HepG2 (cell line): Measurements from ENCODE around the gene PSMB3. TPM values are rescaled to one million over a fixed set of nuclear protein-coding genes. Genes with fewer than 3 reads are reported as not detected.
A peak's percentile ranks its signal among the peaks of the same experiment; 100 is the strongest.

Experiments used
- AGO1 ChIP-seq: fragments of 200-400 bp; formaldehyde crosslinking; IDR thresholded peaks from 2 replicates; pipeline ENCODE4 v1.6.1; 2017; ENCODE audit warnings: mild to moderate bottlenecking, low read depth, low read length, moderate library complexity; ENCODE audit not compliant: poor library complexity, severe bottlenecking
- ATM ChIP-seq: fragments of 450-650 bp; IDR thresholded peaks from 2 replicates; pipeline ENCODE4 v1.7.1; 2017; ENCODE audit warnings: mild to moderate bottlenecking, borderline replicate concordance
- CBX5 ChIP-seq: sonication (generic); formaldehyde crosslinking; IDR thresholded peaks from 2 replicates; pipeline ENCODE4 v1.4.0; 2020; ENCODE audit warnings: missing genetic modification reagents, borderline replicate concordance
- FOXK1 ChIP-seq: sonication (generic); formaldehyde crosslinking; IDR thresholded peaks from 2 replicates; pipeline ENCODE4 v1.4.0; 2020; ENCODE audit warnings: low read depth, missing genetic modification reagents, borderline replicate concordance
- GABPB1 ChIP-seq: IDR thresholded peaks from 2 replicates; pipeline ENCODE4 v1.6.1; 2016; ENCODE audit warnings: mild to moderate bottlenecking, missing genetic modification reagents, moderate library complexity, missing compliant biosample characterization
- GATA4 ChIP-seq: sonication (generic); IDR thresholded peaks from 2 replicates; pipeline ENCODE4 v1.6.1; 2016; ENCODE audit warnings: antibody characterized with exemption, low read depth, borderline replicate concordance
- GTF2F1 ChIP-seq: fragments of 150-350 bp; IDR thresholded peaks from 2 replicates; pipeline ENCODE4 v1.6.1; 2014; ENCODE audit warnings: low read length
- HES4 ChIP-seq: sonication (generic); formaldehyde crosslinking; IDR thresholded peaks from 2 replicates; pipeline ENCODE4 v1.9.0; 2021; ENCODE audit warnings: mild to moderate bottlenecking, missing genetic modification reagents, borderline replicate concordance
- ISL2 ChIP-seq: sonication (generic); formaldehyde crosslinking; IDR thresholded peaks from 2 replicates; pipeline ENCODE4 v1.5.0; 2020; ENCODE audit warnings: missing genetic modification reagents
- JARID2 ChIP-seq: sonication (generic); formaldehyde crosslinking; IDR thresholded peaks from 2 replicates; pipeline ENCODE4 v1.8.1; 2023; ENCODE audit warnings: missing genetic modification reagents, inconsistent platforms; ENCODE audit not compliant: insufficient replicate concordance
- MTA3 ChIP-seq: sonication (generic); formaldehyde crosslinking; IDR thresholded peaks from 2 replicates; pipeline ENCODE4 v1.4.0; 2020; ENCODE audit warnings: missing genetic modification reagents
- MTF2 ChIP-seq: sonication (generic); formaldehyde crosslinking; IDR thresholded peaks from 2 replicates; pipeline ENCODE4 v1.5.0; 2020; ENCODE audit warnings: missing genetic modification reagents, borderline replicate concordance
- NFYC ChIP-seq: IDR thresholded peaks from 2 replicates; pipeline ENCODE4 v1.6.1; 2016; ENCODE audit warnings: missing genetic modification reagents, missing compliant biosample characterization
- NR2F6 ChIP-seq, 2 experiments: IDR thresholded peaks; 2 replicates each; pipeline ENCODE4 v1.6.1; 2016; ENCODE audit warnings: antibody characterized with exemption in 1 of 2, mild to moderate bottlenecking in 1 of 2
- RAD21 ChIP-seq: fragments of 450-650 bp; formaldehyde crosslinking; IDR thresholded peaks from 2 replicates; pipeline ENCODE4 v1.5.0; 2020; ENCODE audit warnings: mild to moderate bottlenecking
- SCMH1 ChIP-seq: sonication (generic); formaldehyde crosslinking; IDR thresholded peaks from 2 replicates; pipeline ENCODE4 v1.9.0; 2021; ENCODE audit warnings: missing genetic modification reagents, mild to moderate bottlenecking, borderline replicate concordance
- SPEN ChIP-seq: sonication (generic); formaldehyde crosslinking; IDR thresholded peaks from 2 replicates; pipeline ENCODE4 v1.5.1; 2020; ENCODE audit warnings: low read depth, mild to moderate bottlenecking, missing genetic modification reagents
- TAF1 ChIP-seq: sonication (generic); formaldehyde crosslinking; IDR thresholded peaks from 2 replicates; pipeline ENCODE4 v1.4.0; 2020; ENCODE audit warnings: missing genetic modification reagents
- ZFP36 ChIP-seq: fragments of 150-350 bp; IDR thresholded peaks from 2 replicates; pipeline ENCODE4 v1.6.1; 2018; ENCODE audit warnings: borderline replicate concordance, low read length, low read depth; ENCODE audit not compliant: partially characterized antibody
- ZNF317 ChIP-seq: sonication (generic); formaldehyde crosslinking; IDR thresholded peaks from 2 replicates; pipeline ENCODE4 v1.5.0; 2020; ENCODE audit warnings: mild to moderate bottlenecking, missing genetic modification reagents
- polyA plus RNA-seq, 8 experiments: library from polyadenylated mRNA; depleted of rRNA in 3 of 8; stranded (reverse) in 7 of 8; unstranded in 1 of 8; fragments of >200 nt; fragmentation: Illumina TruSeq in 4 of 8; extraction: Trizol in 4 of 8; gene quantifications; 2 replicates each; pipeline versions ENCODE4 v1.2.1 to v1.2.3, GENCODE V29; 2011 to 2016; ENCODE audit warnings: low read depth in 4 of 8, missing spikeins in 1 of 8, mixed read lengths in 1 of 8; ENCODE audit not compliant: insufficient read depth in 1 of 8
- total RNA-seq, 5 experiments: library from RNA; depleted of rRNA; stranded (reverse); fragments of >200 nt; fragmentation: Illumina TruSeq; extraction: Trizol; gene quantifications; 2 replicates each; pipeline ENCODE4 v1.2.3, GENCODE V29; 2016; ENCODE audit warnings: low read depth in 1 of 5
- TF ChIP-seq, protein P1 (sequence below): sonication (generic); formaldehyde crosslinking; IDR thresholded peaks from 2 replicates; pipeline ENCODE4 v1.5.1; 2020; ENCODE audit warnings: mild to moderate bottlenecking, missing genetic modification reagents, moderate library complexity
- TF ChIP-seq, protein P2 (sequence below): sonication (generic); formaldehyde crosslinking; IDR thresholded peaks from 2 replicates; pipeline ENCODE4 v1.4.0; 2020; ENCODE audit warnings: missing genetic modification reagents, borderline replicate concordance
- TF ChIP-seq, protein P3 (sequence below): sonication (generic); formaldehyde crosslinking; IDR thresholded peaks from 2 replicates; pipeline ENCODE4 v1.5.0; 2020; ENCODE audit warnings: missing genetic modification reagents
- TF ChIP-seq, protein P4 (sequence below): sonication (generic); formaldehyde crosslinking; IDR thresholded peaks from 2 replicates; pipeline ENCODE4 v1.4.0; 2020; ENCODE audit warnings: missing genetic modification reagents; ENCODE audit errors: not compliant biosample characterization

PSMB3 gene
- total and polyA plus RNA-seq, 2 of the 13 experiments (the other 11 are each of a cell fraction or from before 2014, with no cell fraction given), result 366 to 517 TPM

DNA sequence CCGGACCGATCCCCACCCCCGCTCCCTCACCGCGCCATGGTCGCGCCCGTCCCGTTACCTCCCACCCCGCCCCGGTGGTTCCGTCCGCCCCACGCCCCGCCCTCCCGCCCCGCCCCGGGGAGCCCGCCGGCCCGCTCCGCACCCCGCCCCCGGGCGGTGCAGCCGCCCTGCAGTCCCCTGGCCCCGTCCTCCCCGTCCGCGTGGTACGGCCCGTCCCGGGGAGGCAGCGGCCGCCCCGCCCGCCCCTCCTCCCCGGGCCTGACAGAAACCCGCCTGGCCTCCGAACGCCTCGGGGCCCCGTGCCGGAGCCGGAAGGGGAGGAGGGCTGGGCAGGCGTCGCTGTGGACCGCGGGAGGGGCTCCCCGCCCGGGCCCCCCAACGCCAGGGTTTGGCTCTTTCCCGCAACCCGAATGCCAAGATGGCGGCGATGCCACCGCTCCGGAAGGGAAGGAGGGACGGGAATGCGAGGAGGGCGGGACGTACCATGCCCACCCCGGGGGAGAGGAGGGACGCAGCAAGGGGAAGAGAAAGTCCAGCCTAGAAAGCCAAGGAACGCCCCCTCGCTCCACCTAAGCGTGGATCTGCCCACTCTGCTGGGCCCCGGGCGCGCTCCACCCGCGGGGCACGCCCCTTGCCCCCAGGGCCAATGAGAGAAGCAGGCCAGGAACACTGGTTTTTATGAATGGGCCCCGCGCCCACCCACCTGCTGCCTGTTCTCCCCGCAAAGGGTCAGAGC lies 47.1 kb downstream of the PSMB3 start, which contains the start of gene PIP4K2B (continued):
- TF ChIP-seq, protein P1, sequence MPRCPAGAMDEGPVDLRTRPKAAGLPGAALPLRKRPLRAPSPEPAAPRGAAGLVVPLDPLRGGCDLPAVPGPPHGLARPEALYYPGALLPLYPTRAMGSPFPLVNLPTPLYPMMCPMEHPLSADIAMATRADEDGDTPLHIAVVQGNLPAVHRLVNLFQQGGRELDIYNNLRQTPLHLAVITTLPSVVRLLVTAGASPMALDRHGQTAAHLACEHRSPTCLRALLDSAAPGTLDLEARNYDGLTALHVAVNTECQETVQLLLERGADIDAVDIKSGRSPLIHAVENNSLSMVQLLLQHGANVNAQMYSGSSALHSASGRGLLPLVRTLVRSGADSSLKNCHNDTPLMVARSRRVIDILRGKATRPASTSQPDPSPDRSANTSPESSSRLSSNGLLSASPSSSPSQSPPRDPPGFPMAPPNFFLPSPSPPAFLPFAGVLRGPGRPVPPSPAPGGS (CRISPR knock-in tag), result 0 out of 2 replicates have a peak, but pooled peaks have one; percentile 62
- TF ChIP-seq TAF1 (CRISPR knock-in tag), result peak; percentile 69; the same call in 1 of the 2 replicates
- no peak for TF ChIP-seq SCMH1 (CRISPR knock-in tag)
- no peak for TF ChIP-seq NR2F6 (IDR thresholded peaks at IDR 0.05)
- no peak for TF ChIP-seq NR2F6 (CRISPR knock-in tag; IDR thresholded peaks at IDR 0.05)
- no peak for TF ChIP-seq JARID2 (CRISPR knock-in tag)
- TF ChIP-seq ZFP36, result no peak
- TF ChIP-seq, protein P2, sequence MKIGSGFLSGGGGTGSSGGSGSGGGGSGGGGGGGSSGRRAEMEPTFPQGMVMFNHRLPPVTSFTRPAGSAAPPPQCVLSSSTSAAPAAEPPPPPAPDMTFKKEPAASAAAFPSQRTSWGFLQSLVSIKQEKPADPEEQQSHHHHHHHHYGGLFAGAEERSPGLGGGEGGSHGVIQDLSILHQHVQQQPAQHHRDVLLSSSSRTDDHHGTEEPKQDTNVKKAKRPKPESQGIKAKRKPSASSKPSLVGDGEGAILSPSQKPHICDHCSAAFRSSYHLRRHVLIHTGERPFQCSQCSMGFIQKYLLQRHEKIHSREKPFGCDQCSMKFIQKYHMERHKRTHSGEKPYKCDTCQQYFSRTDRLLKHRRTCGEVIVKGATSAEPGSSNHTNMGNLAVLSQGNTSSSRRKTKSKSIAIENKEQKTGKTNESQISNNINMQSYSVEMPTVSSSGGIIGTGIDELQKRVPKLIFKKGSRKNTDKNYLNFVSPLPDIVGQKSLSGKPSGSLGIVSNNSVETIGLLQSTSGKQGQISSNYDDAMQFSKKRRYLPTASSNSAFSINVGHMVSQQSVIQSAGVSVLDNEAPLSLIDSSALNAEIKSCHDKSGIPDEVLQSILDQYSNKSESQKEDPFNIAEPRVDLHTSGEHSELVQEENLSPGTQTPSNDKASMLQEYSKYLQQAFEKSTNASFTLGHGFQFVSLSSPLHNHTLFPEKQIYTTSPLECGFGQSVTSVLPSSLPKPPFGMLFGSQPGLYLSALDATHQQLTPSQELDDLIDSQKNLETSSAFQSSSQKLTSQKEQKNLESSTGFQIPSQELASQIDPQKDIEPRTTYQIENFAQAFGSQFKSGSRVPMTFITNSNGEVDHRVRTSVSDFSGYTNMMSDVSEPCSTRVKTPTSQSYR (CRISPR knock-in tag), result peak; percentile 51; the same call in 1 of the 2 replicates
- TF ChIP-seq HES4 (CRISPR knock-in tag), result peak; percentile 59
- peak; percentile 79 for TF ChIP-seq NFYC (CRISPR knock-in tag)
- TF ChIP-seq ATM, result no peak
- no peak for TF ChIP-seq MTF2 (CRISPR knock-in tag)
- TF ChIP-seq GABPB1, result peak; percentile 93
- TF ChIP-seq ZNF317, result peak; percentile 85
- TF ChIP-seq, protein P3, sequence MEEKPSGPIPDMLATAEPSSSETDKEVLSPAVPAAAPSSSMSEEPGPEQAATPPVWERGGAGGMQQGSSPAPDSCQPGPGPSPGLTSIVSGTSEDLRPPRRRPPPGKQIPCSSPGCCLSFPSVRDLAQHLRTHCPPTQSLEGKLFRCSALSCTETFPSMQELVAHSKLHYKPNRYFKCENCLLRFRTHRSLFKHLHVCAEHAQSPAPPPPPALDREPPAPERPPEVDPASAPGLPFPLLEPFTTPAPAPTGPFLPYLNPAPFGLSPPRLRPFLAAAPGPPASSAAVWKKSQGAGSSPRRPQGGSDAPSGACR (CRISPR knock-in tag), result no peak; the same call in 1 of the 2 replicates
- TF ChIP-seq RAD21 (CRISPR knock-in tag), result peak; percentile 61
- TF ChIP-seq CBX5 (CRISPR knock-in tag), result peak; percentile 81; the same call in 1 of the 2 replicates
- TF ChIP-seq MTA3 (CRISPR knock-in tag), result no peak; the same call in 1 of the 2 replicates
- TF ChIP-seq GATA4, result peak; percentile 31; the same call in 1 of the 2 replicates
- TF ChIP-seq, protein P4, sequence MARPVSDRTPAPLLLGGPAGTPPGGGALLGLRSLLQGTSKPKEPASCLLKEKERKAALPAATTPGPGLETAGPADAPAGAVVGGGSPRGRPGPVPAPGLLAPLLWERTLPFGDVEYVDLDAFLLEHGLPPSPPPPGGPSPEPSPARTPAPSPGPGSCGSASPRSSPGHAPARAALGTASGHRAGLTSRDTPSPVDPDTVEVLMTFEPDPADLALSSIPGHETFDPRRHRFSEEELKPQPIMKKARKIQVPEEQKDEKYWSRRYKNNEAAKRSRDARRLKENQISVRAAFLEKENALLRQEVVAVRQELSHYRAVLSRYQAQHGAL, result no peak
- TF ChIP-seq SPEN (CRISPR knock-in tag), result peak; percentile 90
- TF ChIP-seq AGO1, result peak; percentile 89
- peak; percentile 86 for TF ChIP-seq ISL2 (CRISPR knock-in tag)
- TF ChIP-seq GTF2F1, result peak; percentile 57; the same call in 1 of the 2 replicates
- TF ChIP-seq FOXK1 (CRISPR knock-in tag), result peak; percentile 81
